Measurements from ENCODE around the gene CYP27B1.
"Not testable (repeated sequence)": the region's sequence is repeated elsewhere in the genome, so short reads cannot be mapped to it uniquely, and the experiment has no call there.

CYP27B1 gene

GRCh38 chr12:57783466-57783801 lies 16.6 kb upstream of the CYP27B1 start:
- DNase-seq (ENCODE audit: low read depth, low spot score), result no peak

- DNase-seq (ENCODE audit: low read depth, low spot score), result peak; percentile 82
Observed at GRCh38 chr12:57782608-57783465, 16.0 kb upstream of the CYP27B1 start, which contains the start of gene TSFM. Gene TSFM (plus strand): TSS chr12:57782787. CDS start chr12:57782802, 15 bp downstream.

- DNase-seq (ENCODE audit: low read depth, low spot score), result no peak
Observed at GRCh38 chr12:57782243-57782607, 15.3 kb upstream of the CYP27B1 start.

GRCh38 chr12:57781801-57782200 lies 14.9 kb upstream of the CYP27B1 start:
- DNase-seq (ENCODE audit: low read depth, low spot score), result no peak

GRCh38 chr12:57781244-57781643 lies 14.4 kb upstream of the CYP27B1 start:
- DNase-seq (ENCODE audit: low read depth, low spot score), result no peak

GRCh38 chr12:57780284-57780897 lies 13.5 kb upstream of the CYP27B1 start:
- no peak for DNase-seq (ENCODE audit: low read depth, low spot score)

- no peak for DNase-seq (ENCODE audit: low read depth, low spot score)
Observed at GRCh38 chr12:57779736-57780135, 12.9 kb upstream of the CYP27B1 start.

GRCh38 chr12:57777911-57778310 lies 11.0 kb upstream of the CYP27B1 start:
- no peak for DNase-seq (ENCODE audit: low read depth, low spot score)

GRCh38 chr12:57777367-57777766 lies 10.5 kb upstream of the CYP27B1 start:
- DNase-seq (ENCODE audit: low read depth, low spot score), result no peak

GRCh38 chr12:57776247-57776587 lies 9.3 kb upstream of the CYP27B1 start:
- no peak for DNase-seq (ENCODE audit: low read depth, low spot score)

GRCh38 chr12:57775563-57776246 lies 8.8 kb upstream of the CYP27B1 start:
- DNase-seq (ENCODE audit: low read depth, low spot score), result no peak

- no peak for DNase-seq (ENCODE audit: low read depth, low spot score)
Observed at GRCh38 chr12:57775044-57775443, 8.2 kb upstream of the CYP27B1 start.

- DNase-seq (ENCODE audit: low read depth, low spot score), result not testable (repeated sequence)
Observed at GRCh38 chr12:57774634-57775033, 7.8 kb upstream of the CYP27B1 start.

GRCh38 chr12:57772429-57773322 lies 5.8 kb upstream of the CYP27B1 start, which contains the start of gene EEF1AKMT3:
Gene EEF1AKMT3 (plus strand): TSS chr12:57772614. CDS start chr12:57772725, 111 bp downstream.
- no peak for DNase-seq (ENCODE audit: low read depth, low spot score)

GRCh38 chr12:57771873-57772428 lies 5.1 kb upstream of the CYP27B1 start, which contains the start of gene METTL1:
Gene METTL1 (minus strand): TSS chr12:57772105. CDS start chr12:57772083, 22 bp downstream.
- DNase-seq (ENCODE audit: low read depth, low spot score), result peak; percentile 94

- DNase-seq (ENCODE audit: low read depth, low spot score), result peak; percentile 71
Observed at GRCh38 chr12:57771236-57771872, 4.5 kb upstream of the CYP27B1 start.

- DNase-seq (ENCODE audit: low read depth, low spot score), result no peak
Observed at GRCh38 chr12:57770734-57771133, 3.9 kb upstream of the CYP27B1 start.

- no peak for DNase-seq (ENCODE audit: low read depth, low spot score)
Observed at GRCh38 chr12:57769594-57769993, 2.7 kb upstream of the CYP27B1 start.

GRCh38 chr12:57767876-57768275 lies 998 bp upstream of the CYP27B1 start:
- no peak for DNase-seq (ENCODE audit: low read depth, low spot score)

- no peak for DNase-seq (ENCODE audit: low read depth, low spot score)
Observed at GRCh38 chr12:57767305-57767698, 424 bp upstream of the CYP27B1 start.
